ENCODE results near the gene NFASC.

Gene NFASC

GRCh38 chr1:204863024-204863423, 7.6 kb upstream of the NFASC start:
- no peak for DNase-seq

- DNase-seq: no peak
Observed at GRCh38 chr1:204863730-204864129, 6.9 kb upstream of the NFASC start.

- no peak for DNase-seq
Observed at GRCh38 chr1:204866051-204866596, 4.5 kb upstream of the NFASC start.

GRCh38 chr1:204867203-204867602, 3.5 kb upstream of the NFASC start:
- DNase-seq: no peak

- DNase-seq: no peak
Observed at GRCh38 chr1:204867666-204868339, 2.9 kb upstream of the NFASC start.

- no peak for DNase-seq
Observed at GRCh38 chr1:204868340-204868700, 2.3 kb upstream of the NFASC start.

- no peak for DNase-seq
Observed at GRCh38 chr1:204869097-204869496, 1.6 kb upstream of the NFASC start.

GRCh38 chr1:204871405-204872037, 859 bp downstream of the NFASC start:
- no peak for DNase-seq

GRCh38 chr1:204872262-204872881, 1.7 kb downstream of the NFASC start:
- DNase-seq: no peak

- DNase-seq: no peak
Observed at GRCh38 chr1:204873176-204873575, 2.5 kb downstream of the NFASC start.

GRCh38 chr1:204873714-204874113, 3.1 kb downstream of the NFASC start:
- no peak for DNase-seq

GRCh38 chr1:204874274-204874673, 3.6 kb downstream of the NFASC start:
- DNase-seq: no peak

GRCh38 chr1:204875255-204875654, 4.6 kb downstream of the NFASC start:
- no peak for DNase-seq

- no peak for DNase-seq
Observed at GRCh38 chr1:204878621-204879234, 8.1 kb downstream of the NFASC start.

GRCh38 chr1:204879351-204879750, 8.7 kb downstream of the NFASC start:
- no peak for DNase-seq

- no peak for DNase-seq
Observed at GRCh38 chr1:204880906-204881305, 10.2 kb downstream of the NFASC start.

GRCh38 chr1:204882479-204882878, 11.8 kb downstream of the NFASC start:
- DNase-seq: no peak

GRCh38 chr1:204883405-204883804, 12.7 kb downstream of the NFASC start:
- DNase-seq: no peak

- DNase-seq: no peak
Observed at GRCh38 chr1:204885288-204885711, 14.6 kb downstream of the NFASC start.

GRCh38 chr1:204885790-204886189, 15.1 kb downstream of the NFASC start:
- no peak for DNase-seq

GRCh38 chr1:204887846-204888245, 17.2 kb downstream of the NFASC start:
- DNase-seq: no peak

GRCh38 chr1:204888294-204888693, 17.6 kb downstream of the NFASC start:
- no peak for DNase-seq

GRCh38 chr1:204889681-204890383, 19.2 kb downstream of the NFASC start:
- DNase-seq: no peak

Measured in left hindlimb (tissue), 1 donor.